ENCODE measurements around the gene STAT1. TPM values are rescaled to one million over a fixed set of nuclear protein-coding genes. Genes with fewer than 3 reads are reported as not detected.

Gene STAT1
- total RNA-seq, 1 donor from 2014 or later, result 77.7 TPM

DNA sequence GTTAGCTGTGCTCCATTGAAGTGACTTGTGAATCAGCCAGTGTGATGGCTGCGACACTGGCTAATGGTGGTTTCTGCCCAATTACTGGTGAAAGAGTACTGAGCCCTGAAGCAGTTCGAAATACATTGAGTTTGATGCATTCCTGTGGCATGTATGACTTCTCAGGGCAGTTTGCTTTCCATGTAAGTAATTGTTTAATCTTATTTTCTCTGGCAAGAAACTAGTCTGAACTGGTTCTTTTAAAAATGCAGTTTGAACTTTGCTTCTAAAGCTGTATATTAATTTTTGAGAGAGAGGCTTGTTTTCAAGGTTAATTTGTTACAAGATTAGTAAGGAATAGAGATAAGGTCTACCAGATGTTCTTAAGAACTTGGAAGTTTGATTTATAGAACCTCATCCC lies 86.7 kb downstream of the STAT1 start:
- DNase-seq (ENCODE audit: extremely low read depth, low read depth, low spot score), result no peak

DNA sequence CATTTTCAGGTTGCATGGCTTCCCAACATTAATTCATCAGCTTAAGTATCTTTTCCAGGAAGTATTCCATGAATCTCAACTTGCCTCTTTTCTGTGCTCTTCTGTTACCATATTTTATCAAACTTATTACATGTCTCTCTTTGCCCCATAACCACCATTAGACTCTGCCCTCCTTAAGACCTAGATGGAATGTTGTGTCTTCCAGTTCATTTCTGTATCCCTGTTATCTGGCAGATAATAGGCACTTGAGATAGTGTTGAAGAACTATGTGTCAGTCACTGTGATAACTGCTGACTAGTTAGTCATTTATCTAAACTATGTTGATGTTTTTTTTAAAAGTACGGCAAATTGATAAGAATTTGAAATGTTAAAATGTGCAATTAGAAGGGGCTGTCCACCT lies 91.6 kb downstream of the STAT1 start:
- DNase-seq (ENCODE audit: extremely low read depth, low read depth, low spot score), result no peak

DNA sequence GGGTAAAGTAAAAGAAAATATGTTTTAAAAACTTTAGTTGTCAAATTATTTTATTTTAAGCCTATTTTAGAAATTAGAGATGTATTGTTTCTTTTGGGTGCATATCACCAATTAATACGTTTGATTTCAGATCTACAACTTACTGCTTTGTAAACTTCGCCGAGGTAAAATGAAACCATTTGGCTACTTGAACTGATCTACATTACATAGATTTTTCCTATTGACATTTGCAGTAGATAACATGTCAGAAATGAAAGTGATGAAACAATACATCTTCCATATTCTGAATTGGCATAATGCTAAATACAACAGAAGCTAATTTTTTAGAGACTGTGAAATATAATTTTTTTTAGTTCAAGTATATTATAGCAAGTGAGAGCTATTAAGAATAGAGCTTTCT lies 93.9 kb downstream of the STAT1 start:
- DNase-seq (ENCODE audit: extremely low read depth, low read depth, low spot score), result no peak

Other genes starting within 250 kb of the STAT1 start
- gene GLS, start 133.3 kb downstream of the STAT1 start, total RNA-seq, result 110 and 122 TPM in 2 replicates
- 0.44 and 2.8 TPM in 2 replicates for gene STAT4, start 136.8 kb upstream of the STAT1 start, total RNA-seq
- gene MYO1B, start 231.2 kb upstream of the STAT1 start, total RNA-seq, result 109 and 232 TPM in 2 replicates